Dermis blood vessel endothelial cell (primary cell): ENCODE measurements around the gene PLOD3. TPM values are rescaled to one million over a fixed set of nuclear protein-coding genes. Genes with fewer than 3 reads are reported as not detected.

Source experiments
- DNase-seq: peaks from one replicate; pipeline ENCODE4 v3.0.0; 2010
- total RNA-seq: library from RNA; depleted of rRNA; stranded (reverse); fragments of >200 nt; gene quantifications from 2 replicates; pipeline ENCODE4 v1.2.3, GENCODE V29; 2014

Gene PLOD3
- total RNA-seq, 1 donor from 2014 or later, result 54.1 TPM

DNA sequence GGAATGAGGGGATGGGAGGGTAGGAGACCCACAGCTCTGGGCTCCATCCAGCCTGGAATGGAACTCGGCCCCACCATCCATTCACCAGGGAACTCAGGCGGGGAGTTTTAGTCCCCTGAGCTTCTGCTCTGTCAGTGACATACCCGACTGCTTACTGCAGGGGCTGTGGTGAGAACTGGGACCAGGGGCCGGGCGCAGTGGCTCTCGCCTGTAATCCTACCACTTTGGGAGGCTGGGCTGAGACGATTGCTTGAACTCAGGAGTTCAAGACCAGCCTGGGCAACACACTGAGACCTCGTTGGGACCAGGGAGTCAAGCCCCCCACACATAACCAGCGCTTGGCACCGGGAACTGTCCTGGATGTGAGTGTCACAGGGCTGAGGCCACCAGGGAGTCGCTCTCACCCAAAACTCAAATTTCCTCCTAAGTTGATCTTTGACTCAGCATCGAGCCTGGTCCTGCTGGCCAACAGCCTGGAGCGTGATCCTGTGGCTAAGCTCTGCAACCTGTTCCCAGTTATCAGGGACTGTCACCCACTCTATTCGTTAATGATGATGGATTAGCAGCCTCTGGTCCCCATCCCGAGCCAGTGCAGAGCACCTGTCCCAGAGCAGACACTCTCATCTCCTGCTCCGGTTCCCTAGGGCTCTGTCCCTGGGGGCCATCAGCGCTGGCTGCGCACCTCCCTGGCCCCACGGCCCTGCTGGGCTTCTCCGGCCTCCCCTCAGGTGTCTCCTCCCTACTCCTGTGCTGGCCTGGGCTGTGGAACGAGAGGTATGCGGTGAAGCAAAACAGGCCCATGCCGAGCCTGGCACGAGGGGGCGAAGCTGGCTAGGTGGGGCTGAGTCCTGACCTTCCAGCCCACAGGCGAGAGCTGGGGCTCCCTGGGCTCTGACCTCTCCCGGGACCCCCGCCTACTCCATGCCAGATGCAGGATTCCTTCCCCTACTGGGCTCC, 21.1 kb upstream of the PLOD3 start:
- peak; percentile 12 for DNase-seq

DNA sequence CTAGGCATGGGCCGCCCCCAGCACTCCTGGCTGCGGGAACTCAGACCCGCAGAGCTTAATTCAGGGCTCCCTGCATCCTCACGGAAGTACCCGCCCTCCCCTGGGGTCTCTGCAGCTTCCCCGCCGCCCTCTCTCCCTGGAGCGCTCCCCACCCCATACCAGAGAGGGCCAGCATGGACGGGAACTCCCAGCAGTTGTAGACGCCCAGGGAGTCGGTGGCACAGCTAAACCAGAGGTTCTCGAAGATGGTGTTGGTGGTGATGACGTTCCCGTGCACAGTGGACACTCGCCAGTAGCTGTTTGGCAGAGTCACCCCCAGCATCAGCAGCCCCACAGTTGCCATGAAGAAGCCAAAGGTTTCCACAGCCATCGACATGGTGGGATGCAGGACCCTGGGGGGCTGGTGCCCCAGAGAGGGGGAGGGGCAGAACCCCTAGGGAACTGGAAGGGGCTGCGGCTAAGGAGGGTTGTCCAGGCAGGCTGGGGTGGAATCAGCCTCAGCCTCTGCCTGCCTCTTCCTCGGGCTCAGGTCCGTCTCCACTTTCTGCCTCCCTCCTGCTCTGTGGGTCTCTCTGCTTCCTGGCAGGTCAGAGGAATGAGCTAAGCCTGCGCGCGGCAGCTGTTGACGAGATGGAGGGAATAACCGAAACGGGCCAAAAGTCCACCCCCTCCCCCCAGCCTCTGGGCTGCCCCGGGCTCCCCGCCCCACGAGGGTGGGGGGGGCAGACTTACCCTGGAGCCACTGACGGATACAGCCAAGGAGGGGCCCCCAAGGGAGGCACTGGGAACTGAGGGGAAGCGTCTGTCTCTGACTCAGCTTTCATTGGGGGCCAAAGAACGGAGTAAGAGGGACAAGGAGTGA, 20.1 kb upstream of the PLOD3 start, which contains the start of gene CLDN15:
TSS of gene CLDN15 (minus strand) at position 597 of the 862 bp plus-strand sequence. CDS start at position 376, 221 bp downstream.
- DNase-seq, result peak; percentile 49

GRCh38 chr7:101236292-101236835, 19.0 kb upstream of the PLOD3 start:
- no peak for DNase-seq

DNA sequence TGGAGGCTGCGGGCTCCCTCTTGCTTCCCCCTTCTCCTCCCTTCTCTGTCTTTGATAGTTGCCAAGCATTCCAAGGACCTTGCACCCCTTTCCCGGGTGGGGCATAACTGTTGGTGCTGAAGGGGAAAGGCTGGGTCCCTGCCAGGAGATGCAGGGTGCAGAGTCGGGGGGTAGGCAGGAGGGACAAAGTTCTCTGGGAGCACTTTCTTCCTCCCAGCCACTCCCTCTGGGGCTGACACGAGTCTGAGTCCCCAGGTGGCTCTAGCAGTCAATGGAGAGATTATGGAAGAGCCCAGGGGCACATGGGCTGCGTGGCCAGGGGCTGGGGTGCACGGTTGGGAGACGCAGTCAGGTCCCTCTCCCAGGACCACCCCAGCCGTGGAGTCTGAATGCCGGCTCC, 18.1 kb upstream of the PLOD3 start:
- no peak for DNase-seq

- DNase-seq, result peak; percentile 53
Observed at GRCh38 chr7:101235050-101235449, 17.7 kb upstream of the PLOD3 start.

- DNase-seq, result no peak
Observed at GRCh38 chr7:101234636-101235035, 17.3 kb upstream of the PLOD3 start.

- DNase-seq, result no peak
Observed at GRCh38 chr7:101233907-101234547, 16.6 kb upstream of the PLOD3 start.

GRCh38 chr7:101232141-101232850, 14.9 kb upstream of the PLOD3 start:
- peak; percentile 35 for DNase-seq

GRCh38 chr7:101231644-101232043, 14.3 kb upstream of the PLOD3 start:
- peak; percentile 31 for DNase-seq

DNA sequence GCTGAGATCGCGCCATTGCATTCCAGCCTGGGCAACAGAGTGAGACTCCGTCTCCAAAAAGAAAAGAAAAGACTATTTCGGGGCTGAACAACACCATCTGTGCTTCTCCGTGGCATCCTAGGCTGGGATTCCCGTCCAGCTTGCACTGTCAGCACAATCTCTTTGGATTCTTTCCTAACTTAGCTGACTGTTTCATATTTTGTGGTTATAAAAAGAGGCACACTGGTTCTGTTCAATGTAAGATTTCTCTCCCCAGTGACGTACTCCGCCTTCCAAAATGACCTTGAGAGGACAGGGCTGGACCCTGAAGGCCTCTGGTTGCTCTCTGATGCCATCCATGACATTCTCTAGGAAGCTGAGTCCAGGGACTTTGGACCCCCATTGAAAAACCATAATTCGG, 9.3 kb upstream of the PLOD3 start:
- no peak for DNase-seq

DNA sequence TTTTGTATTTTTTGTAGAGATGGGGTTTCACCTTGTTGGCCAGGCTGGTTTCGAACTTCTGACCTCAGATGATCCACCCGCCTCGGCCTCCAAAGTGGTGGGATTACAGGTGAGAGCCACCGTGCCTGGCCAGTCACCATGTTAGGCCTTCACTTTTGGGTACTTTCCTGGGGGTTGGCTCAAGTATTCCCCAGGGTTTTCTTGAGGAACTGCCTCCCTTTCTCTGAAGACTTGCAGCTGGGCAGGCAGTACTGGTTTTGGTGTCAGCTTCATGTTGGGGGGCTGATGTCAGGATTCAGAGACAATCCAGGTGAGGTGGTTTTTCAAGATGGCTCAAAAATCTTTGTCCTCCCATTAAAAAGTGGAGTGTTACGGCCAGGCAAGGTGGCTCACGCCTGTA, 8.3 kb upstream of the PLOD3 start:
- no peak for DNase-seq

DNA sequence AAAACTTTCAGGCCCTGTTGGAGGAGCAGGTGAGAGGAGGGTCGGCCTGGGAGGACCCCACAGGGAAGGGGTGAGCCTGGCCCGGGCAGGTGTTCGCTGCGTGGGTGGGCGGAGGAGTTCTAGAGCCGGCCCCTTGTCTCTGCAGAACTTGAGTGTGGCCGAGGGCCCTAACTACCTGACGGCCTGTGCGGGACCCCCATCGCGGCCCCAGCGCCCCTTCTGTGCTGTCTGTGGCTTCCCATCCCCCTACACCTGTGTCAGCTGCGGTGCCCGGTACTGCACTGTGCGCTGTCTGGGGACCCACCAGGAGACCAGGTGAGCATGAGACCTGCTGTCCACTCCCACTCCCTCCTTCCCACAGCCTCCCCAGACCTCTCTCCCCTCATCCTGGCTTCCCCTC, 6.1 kb upstream of the PLOD3 start:
- no peak for DNase-seq

- no peak for DNase-seq
Observed at GRCh38 chr7:101222275-101222830, 5.0 kb upstream of the PLOD3 start.

GRCh38 chr7:101220295-101220694, 2.9 kb upstream of the PLOD3 start:
- no peak for DNase-seq

DNA sequence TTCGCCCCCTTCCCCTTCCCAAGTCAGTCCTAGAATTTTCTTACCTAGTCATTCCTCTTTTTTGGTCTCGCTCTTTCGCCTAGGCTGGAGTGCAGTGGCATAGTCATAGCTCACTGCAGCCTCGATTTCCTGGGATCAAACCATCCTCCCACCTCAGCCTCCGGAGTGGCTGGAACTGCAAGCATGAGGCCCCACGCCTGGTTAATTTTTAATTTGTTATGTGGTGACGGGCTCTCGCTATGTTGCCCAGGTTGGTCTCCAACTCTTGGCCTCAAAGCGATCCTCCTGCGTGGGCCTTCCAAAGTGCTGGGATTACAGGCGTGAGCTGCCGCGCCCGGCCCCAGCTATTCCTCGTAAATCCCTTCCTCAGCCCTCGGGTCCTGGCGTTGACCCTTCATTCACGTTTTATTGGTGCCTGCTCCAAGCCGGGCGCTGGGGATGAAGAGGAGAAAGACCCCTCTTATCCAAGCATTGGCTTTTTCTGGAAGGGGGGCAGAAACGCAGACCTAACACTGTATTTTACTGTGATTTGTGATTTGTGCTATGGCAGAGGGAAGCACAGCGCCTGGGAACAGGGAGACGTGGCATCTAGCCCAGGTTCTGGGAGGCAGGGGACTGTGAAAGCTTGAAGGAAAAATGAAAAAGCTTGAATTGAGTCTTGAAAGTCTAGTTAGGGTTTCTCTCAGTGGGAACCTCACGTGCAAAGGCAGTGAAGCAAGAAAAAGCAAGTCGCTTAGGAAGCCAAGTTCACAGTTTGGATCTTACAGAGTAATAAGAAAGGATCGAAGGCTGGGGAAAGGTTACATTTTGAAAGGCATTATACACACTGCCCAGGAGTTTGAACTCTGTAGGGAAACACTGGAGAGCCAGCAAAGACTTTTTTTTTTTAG, 1.1 kb upstream of the PLOD3 start:
- DNase-seq, result no peak

DNA sequence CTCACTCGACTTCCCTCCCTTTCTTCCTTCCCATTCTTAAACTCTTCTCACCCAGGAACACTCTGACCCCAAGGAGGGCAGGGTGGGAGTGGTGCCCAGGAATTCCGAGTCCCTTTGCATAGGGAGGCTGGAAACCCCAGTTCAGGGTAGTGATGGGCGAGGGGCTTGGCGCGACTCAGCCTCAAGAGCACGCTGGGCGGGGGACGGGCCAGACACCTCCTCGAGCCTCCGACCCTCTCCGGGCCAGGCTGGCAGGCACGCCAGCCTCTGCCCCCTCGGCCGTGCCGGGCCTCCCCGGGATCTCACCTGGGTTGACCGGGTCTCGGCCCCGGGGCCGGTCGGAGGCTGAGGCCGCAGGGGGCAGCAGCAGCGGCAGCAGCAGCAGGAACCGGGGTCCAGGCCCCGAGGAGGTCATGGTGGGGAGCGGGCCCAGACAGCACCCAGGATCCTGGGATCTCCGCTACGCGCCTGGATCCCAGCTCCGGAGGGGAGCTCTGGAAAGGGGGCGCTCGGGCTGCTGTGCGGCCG, 457 bp downstream of the PLOD3 start:
- peak; percentile 28 for DNase-seq

GRCh38 chr7:101216001-101216859, 1.2 kb downstream of the PLOD3 start:
- no peak for DNase-seq

DNA sequence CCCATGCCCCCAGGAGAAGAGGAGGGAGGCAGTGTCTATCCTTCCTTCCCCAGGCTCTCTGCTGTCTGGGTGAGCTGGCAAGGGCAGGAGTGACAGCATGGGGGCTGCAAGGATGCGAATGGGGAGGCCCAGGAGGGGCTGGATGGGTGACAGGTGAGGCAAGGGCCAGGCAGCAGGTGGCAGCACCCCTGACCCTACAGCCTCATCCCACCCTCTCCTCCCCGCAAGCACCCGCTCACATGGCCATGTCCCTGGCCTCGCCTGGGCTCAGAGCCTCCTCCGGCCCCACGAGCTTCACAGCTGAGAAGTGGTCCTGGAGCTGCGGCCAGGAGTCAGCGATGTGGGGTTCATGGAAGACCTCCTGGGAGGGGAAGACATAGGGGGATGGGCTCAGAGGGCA, 5.4 kb downstream of the PLOD3 start:
- DNase-seq, result no peak

GRCh38 chr7:101211501-101211900, 5.9 kb downstream of the PLOD3 start:
- DNase-seq, result no peak
